Uterus (tissue), 4 donors: ENCODE measurements around the gene FNDC10. TPM values are rescaled to one million over a fixed set of nuclear protein-coding genes. Genes with fewer than 3 reads are reported as not detected.

ENCODE experiments used
- DNase-seq, 2 donors: peaks; one replicate each; pipeline ENCODE4 v3.0.0-alpha.2; 2019 to 2020
- H3K27ac ChIP-seq, 2 donors: fragments of 200-600 bp; sonication (generic); 1 replicate in 1 of 2; 2 replicates in 1 of 2; pipeline ENCODE4 v1.5.1; 2016 to 2018
- H3K27me3 ChIP-seq, 2 donors: fragments of 200-600 bp; sonication (generic); one replicate each; pipeline ENCODE4 v1.5.1; 2018 to 2019; ENCODE audit warnings: control low read depth in 1 of 2
- H3K36me3 ChIP-seq, 2 donors: fragments of 200-600 bp; sonication (generic); one replicate each; pipeline ENCODE4 v1.5.1; 2019; ENCODE audit warnings: control low read depth in 1 of 2
- H3K4me1 ChIP-seq, 2 donors: fragments of 200-600 bp; sonication (generic); one replicate each; pipeline ENCODE4 v1.5.1; 2018 to 2019; ENCODE audit warnings: control low read depth in 1 of 2
- H3K4me3 ChIP-seq, 2 donors: fragments of 200-600 bp; sonication (generic); 1 replicate in 1 of 2; 2 replicates in 1 of 2; pipeline ENCODE4 v1.5.1; 2018 to 2019; ENCODE audit warnings: mild to moderate bottlenecking in 1 of 2
- H3K9me3 ChIP-seq, 2 donors: fragments of 200-600 bp; sonication (generic); one replicate each; pipeline ENCODE4 v1.5.1; 2019; ENCODE audit warnings: control low read depth in 1 of 2
- CTCF ChIP-seq, 4 experiments: fragments of 200-600 bp in 2 of 4; fragments of 450-650 bp in 2 of 4; sonication (generic) in 2 of 4; IDR thresholded peaks; one replicate each; pipeline ENCODE4 v1.5.1; 2016 to 2019; ENCODE audit warnings: antibody characterized with exemption in 4 of 4, mild to moderate bottlenecking in 2 of 4, moderate library complexity in 1 of 4
- POLR2A ChIP-seq, 2 donors: fragments of 450-650 bp; IDR thresholded peaks; one replicate each; pipeline ENCODE4 v1.6.1; 2016; ENCODE audit warnings: antibody characterized with exemption in 2 of 2, mild to moderate bottlenecking in 1 of 2, moderate library complexity in 1 of 2
- intact Hi-C: fragments of 100-400 bp; cut with DNase I; formaldehyde crosslinking; loops from one replicate; pipeline ENCODE4 v1.15.1; 2023; ENCODE audit warnings: low total_unique reads
- total RNA-seq, 4 donors: library from RNA; depleted of rRNA in 3 of 4; stranded (reverse); fragments of >200 nt in 3 of 4; gene quantifications; one replicate each; pipeline versions ENCODE4 v1.1.0 to v1.2.4, GENCODE V29; 2014 to 2023
- donor health status: DM: yes; HTN: yes; CAD: no.

FNDC10 gene
- total RNA-seq, 4 donors from 2014 or later, result 0.40 to 0.48 TPM; not detected in 2

- no peaks in the 10 kb centered on the region for H3K36me3 ChIP-seq
- no peak for DNase-seq
- H3K27ac ChIP-seq, result no peak overlapping the region
- no peak overlapping the region for H3K4me3 ChIP-seq
- H3K27me3 ChIP-seq, result no peaks in the 10 kb centered on the region
- H3K4me1 ChIP-seq, result no peaks in the 10 kb centered on the region
- no peaks in the 10 kb centered on the region for H3K9me3 ChIP-seq
- no peak for TF ChIP-seq POLR2A (IDR thresholded peaks at IDR 0.05)
- TF ChIP-seq CTCF (IDR thresholded peaks at IDR 0.05), result no peak
- intact Hi-C loops, result no loop called here
Observed at GRCh38 chr1:1564268-1564667, 35.7 kb downstream of the FNDC10 start.

- no peak overlapping the region for H3K27ac ChIP-seq
- intact Hi-C loops, result no loop called here
- no peak for TF ChIP-seq POLR2A (IDR thresholded peaks at IDR 0.05)
- TF ChIP-seq CTCF (IDR thresholded peaks at IDR 0.05), result no peak
- H3K27me3 ChIP-seq, result no peaks in the 10 kb centered on the region
- DNase-seq, result no peak
- H3K4me3 ChIP-seq, result no peak overlapping the region
- H3K4me1 ChIP-seq, result no peaks in the 10 kb centered on the region
- H3K9me3 ChIP-seq, result no peaks in the 10 kb centered on the region
- no peaks in the 10 kb centered on the region for H3K36me3 ChIP-seq
Observed at GRCh38 chr1:1563688-1564087, 36.2 kb downstream of the FNDC10 start.

DNA sequence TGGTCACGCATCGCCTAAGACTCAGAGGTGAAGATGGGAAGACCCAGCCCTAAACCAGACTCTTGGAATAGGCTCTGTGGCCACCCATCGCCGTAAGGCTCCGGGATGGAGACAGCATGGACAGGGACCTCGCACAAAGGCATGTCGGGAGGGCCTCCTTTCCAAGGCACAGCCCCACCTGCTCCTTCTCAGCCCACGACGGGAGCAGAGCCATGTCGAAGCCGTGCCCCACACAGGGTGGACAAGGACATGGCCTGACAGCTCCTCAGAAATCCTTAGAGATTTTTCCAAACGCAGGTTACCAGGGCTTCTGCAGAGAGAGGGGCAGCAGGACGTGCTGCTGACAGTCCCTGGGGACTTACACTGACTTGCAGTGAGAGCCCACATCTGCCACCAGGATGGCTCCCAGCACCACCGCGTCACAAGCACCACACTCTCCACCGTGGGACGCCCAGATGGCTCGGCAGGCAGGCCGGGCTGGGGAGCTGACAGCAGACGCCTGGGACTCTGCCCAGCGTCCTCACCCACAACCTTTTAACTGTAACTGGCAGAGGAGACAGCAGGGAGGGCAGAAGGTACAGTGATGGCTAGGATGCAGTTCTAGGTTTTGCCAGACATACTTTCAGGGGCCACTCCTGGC lies 37.3 kb downstream of the FNDC10 start:
- Histone ChIP-seq H3K4me3 (no peak overlapping the region), H3K27ac (no peak overlapping the region), H3K27me3 (no peaks in the 10 kb centered on the region), H3K4me1 (no peaks in the 10 kb centered on the region), H3K36me3 (no peaks in the 10 kb centered on the region), H3K9me3 (no peaks in the 10 kb centered on the region)
- no peak for DNase-seq
- intact Hi-C loops, result no loop called here
- no peak for TF ChIP-seq CTCF (IDR thresholded peaks at IDR 0.05)
- no peak for TF ChIP-seq POLR2A (IDR thresholded peaks at IDR 0.05)

GRCh38 chr1:1561801-1562470 lies 38.0 kb downstream of the FNDC10 start:
- no peaks in the 10 kb centered on the region for H3K9me3 ChIP-seq
- TF ChIP-seq POLR2A (IDR thresholded peaks at IDR 0.05) (no peak), CTCF (IDR thresholded peaks at IDR 0.05) (no peak)
- no peak for DNase-seq
- H3K4me3 ChIP-seq, result no peak overlapping the region
- H3K4me1 ChIP-seq, result no peaks in the 10 kb centered on the region
- H3K27me3 ChIP-seq, result no peaks in the 10 kb centered on the region
- intact Hi-C loops, result no loop called here
- H3K36me3 ChIP-seq, result no peaks in the 10 kb centered on the region
- no peak overlapping the region for H3K27ac ChIP-seq

- intact Hi-C loops, result no loop called here
- H3K27ac ChIP-seq, result no peak overlapping the region
- H3K4me3 ChIP-seq, result no peak overlapping the region
- H3K27me3 ChIP-seq, result no peaks in the 10 kb centered on the region
- H3K4me1 ChIP-seq, result no peaks in the 10 kb centered on the region
- no peaks in the 10 kb centered on the region for H3K9me3 ChIP-seq
- H3K36me3 ChIP-seq, result no peaks in the 10 kb centered on the region
- DNase-seq, result no peak
- TF ChIP-seq CTCF (IDR thresholded peaks at IDR 0.05), result no peak
- TF ChIP-seq POLR2A (IDR thresholded peaks at IDR 0.05), result no peak
Observed at GRCh38 chr1:1560178-1560577, 39.8 kb downstream of the FNDC10 start.
